HG03139 (cell line): ENCODE data around the gene STRA8.

Experiments
- ATAC-seq: cut with Tn5 transposase; IDR thresholded peaks from one replicate; pipeline ENCODE4 v1.9.1; 2021; ENCODE audit not compliant: unreplicated experiment

STRA8 gene

DNA sequence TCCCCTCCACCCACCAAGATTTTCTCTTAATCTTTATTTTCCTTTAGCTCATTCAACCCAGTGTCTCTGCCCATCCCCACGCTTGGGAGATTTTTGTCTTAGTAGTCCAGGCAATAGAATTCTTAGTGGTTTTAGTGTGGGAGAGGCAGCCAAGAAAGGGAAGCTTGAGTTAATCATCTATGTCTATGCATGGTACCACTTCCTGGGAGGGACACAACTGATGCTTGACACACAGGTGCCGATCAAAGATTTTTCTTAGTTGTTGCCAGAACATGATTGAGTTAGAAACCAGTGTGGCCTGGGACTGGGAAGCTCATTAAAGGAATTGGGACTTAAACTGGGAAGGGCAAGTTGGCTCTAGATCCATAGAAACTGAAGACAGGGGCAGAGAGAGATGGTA, 3.1 kb downstream of the STRA8 start:
- ATAC-seq, result peak; percentile 70

- ATAC-seq, result no peak
Measured at GRCh38 chr7:135238112-135238744, 4.6 kb downstream of the STRA8 start.

DNA sequence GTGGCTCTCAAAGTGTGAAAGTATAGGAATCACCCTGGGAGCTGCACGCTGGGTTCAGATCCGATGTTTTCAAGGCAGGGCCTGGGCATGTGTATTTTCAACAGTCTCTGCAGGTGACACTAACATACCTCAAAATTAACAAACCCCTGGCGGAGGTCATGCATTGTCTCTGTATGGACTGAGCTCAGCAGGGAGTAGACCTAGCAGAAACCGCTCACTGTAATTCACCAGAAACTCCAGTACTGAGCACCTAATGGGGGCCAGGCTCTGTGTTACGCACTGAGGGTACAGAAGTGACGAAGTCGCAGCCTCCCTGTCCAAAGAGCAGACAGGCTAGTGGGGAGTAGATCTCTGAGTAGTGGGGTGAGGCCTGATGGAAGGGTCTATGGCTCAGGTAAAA, 5.6 kb downstream of the STRA8 start:
- no peak for ATAC-seq

DNA sequence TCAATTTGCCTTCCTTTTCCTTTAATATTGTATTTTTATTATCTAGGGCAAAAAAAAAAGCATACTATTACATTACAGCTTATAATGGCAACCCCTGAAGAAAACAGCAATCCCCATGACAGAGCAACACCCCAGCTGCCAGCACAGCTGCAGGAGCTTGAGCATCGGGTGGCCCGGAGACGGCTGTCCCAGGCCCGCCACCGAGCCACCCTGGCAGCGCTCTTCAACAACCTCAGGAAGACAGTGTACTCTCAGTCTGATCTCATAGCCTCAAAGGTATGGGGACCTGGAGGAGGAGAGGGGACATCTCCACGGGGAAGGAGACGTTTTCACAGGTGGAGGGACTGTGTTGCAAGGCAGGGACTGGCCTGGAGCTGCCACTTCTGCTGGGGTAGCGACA, 6.8 kb downstream of the STRA8 start:
- ATAC-seq, result no peak

GRCh38 chr7:135242096-135242684, 8.6 kb downstream of the STRA8 start:
- ATAC-seq, result no peak

DNA sequence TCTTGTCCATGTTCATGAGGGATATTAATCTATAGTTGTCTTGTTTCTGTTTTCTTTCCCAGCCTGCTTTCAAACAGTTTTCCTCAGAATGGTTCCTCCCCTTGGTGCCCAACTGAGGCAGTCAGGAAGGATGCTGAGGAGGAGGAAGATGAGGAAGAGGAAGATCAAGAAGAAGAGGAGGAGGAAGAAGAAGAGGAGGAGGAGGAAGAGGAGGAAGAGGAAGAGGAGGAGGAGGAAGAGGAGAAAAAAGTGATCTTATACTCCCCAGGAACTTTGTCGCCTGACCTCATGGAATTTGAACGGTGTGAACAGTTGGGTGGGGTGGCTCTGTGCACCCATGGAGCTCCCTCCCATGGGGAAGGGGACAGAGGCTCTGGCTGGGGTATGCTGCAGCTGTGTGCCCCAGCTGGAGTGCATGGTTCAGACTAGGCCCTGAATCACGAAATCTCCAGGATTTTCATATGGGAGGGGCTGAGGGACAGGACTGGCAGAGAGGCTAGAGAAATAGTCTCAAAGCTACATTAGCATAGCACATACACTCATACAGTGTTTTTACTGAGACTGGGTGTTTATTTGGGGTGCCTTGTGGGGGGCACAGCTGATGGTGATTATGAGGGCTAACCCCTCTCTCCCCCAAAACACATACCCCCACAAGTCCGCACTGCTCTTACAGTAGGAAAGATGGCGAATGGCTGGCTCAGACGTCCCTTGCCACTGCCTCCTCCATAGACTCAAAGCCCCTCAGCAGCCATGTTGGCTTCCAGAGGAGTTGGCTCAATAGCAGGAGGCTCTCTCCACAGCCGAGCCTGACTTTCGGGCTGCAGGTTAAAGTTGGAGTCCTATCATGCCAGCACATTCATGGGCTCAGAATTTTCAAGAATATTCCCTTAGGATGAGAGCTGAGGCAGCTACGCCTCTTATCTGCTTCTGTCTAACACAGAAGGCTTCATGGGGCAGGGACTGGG, 11.9 kb downstream of the STRA8 start:
- no peak for ATAC-seq

DNA sequence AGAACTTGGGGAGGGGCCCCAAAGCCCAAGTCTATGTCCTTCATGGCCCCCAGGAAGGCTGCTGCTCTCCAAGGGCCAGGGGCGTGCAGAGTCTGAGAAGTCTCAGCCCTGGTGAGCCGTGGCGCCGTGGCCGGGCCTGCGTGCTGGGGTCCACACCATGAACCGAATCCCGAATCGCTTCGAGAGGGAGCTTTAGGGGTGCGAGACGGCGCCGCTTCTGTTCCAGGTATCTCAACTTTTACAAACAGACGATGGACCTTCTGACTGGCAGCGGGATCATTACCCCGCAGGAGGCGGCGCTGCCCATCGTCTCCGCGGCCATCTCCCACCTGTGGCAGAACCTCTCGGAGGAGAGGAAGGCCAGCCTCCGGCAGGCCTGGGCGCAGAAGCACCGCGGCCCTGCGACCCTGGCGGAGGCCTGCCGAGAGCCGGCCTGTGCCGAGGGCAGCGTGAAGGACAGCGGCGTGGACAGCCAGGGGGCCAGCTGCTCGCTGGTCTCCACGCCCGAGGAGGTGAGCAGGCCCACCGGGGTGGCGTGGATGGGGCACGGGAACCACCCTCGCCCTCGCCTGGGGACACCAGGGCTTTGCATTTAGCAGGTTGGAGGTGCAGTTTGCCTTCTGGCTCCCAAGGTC, 12.7 kb downstream of the STRA8 start:
- no peak for ATAC-seq

GRCh38 chr7:135247746-135248471, 14.3 kb downstream of the STRA8 start:
- ATAC-seq, result no peak

DNA sequence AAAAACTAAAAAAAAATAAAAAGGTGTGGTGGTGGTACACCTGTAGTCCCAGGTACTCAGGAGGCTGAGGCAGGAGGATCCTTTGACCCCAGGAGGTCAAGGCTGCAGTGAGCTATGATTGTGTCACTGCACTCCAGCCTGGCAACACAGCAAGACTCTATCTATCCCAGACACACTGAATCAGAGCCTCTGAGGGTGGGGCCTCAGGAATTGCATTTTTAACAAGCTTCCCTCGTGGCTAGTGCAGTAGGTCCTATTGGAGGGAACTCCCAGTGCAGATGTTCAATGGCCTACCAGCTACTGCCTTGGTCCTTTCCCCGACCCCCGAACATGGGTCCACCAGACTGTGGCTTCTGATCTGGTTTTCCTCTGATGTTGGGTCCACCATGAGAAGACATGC, 14.9 kb downstream of the STRA8 start:
- ATAC-seq, result no peak

- ATAC-seq, result no peak
Measured at GRCh38 chr7:135251496-135252391, 18.1 kb downstream of the STRA8 start.

- no peak for ATAC-seq
Measured at GRCh38 chr7:135253851-135254771, 20.5 kb downstream of the STRA8 start.

GRCh38 chr7:135257790-135258189, 24.2 kb downstream of the STRA8 start:
- ATAC-seq, result no peak

- ATAC-seq, result no peak
Measured at GRCh38 chr7:135258585-135258984, 24.9 kb downstream of the STRA8 start.

DNA sequence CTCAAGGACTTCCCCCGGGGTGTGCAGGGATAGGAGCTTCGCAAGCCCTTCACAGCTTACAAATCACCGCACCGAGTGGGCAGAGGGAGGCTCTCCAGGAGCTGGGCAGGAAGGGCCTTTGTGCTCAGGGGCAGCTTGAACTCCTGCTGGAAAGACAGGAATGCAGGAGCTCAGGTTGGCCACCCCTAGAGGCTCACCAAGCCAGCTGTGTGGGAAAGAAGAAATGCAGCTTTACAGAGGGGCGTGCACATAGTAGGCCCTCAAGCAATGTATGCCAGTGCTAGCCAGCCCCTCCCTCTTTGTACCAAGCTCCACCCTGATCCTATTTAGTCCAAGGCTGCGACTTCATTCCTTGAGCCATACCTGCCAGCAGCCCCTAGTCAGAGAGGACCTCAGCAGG, 26.1 kb downstream of the STRA8 start:
- ATAC-seq, result no peak

- ATAC-seq, result no peak
Measured at GRCh38 chr7:135260470-135260869, 26.8 kb downstream of the STRA8 start.

DNA sequence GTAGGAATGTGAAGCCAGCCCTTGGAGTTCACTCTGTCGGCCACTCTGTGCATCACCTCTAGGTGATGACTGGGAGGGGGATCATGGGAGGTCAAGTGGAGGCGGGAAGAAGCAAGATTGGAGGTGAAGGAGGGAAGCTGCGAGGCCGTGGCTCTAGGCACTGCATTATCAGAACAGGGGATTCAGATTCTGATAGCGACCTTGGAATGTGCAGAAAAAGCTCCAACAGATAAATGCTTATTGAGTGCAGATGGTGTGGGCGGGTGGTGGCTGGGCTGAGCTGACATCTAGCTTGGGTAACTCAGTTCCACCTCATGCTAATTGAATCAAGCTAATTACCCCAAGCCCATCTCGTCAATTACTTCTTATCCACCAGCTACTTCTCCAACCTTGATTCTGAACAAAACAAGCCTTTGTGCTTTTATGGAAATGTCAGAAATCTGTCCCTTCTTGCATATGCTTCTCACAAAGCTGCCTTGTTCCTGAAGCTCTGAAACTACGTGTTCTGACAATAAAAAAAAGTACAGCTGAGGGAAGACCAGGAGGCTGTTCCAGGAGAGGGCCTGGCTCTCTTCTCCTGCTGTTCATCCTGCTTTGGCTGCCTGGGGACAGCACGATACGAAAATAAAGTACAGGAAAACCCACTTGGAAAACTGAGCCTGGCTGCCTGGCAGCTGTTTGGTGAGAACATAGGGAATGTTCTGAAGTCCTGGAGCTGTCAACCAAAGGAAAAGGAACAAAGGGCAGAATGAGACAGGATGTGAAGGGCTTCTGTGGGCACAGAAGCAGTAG, 27.5 kb downstream of the STRA8 start:
- ATAC-seq, result no peak

GRCh38 chr7:135262623-135263320, 29.1 kb downstream of the STRA8 start:
- ATAC-seq, result no peak
